SK-N-SH (cell line): ENCODE results near the gene GABRE. TPM values are rescaled to one million over a fixed set of nuclear protein-coding genes. Genes with fewer than 3 reads are reported as not detected.

Source experiments
- CTCF ChIA-PET: fragments of 300-600, 350-600 bp; formaldehyde crosslinking; extraction: SDS; loops from one replicate; lab custom pipeline; 2021; lab: Yijun Ruan, JAX
- POLR2A ChIA-PET: fragments of 350-600 bp; sonication (Branson Sonifier 250); formaldehyde crosslinking; extraction: SDS; loops from one replicate; lab custom pipeline; 2020; ENCODE audit warnings: antibody characterized with exemption, inconsistent platforms; lab: Yijun Ruan, JAX
- DNase-seq: peaks from one replicate; pipeline ENCODE4 v3.0.0; 2012
- H2AFZ ChIP-seq: fragments of 200-600 bp; sonication (generic); 2 replicates; pipeline ENCODE4 v1.8.1; 2016; ENCODE audit warnings: antibody characterized with exemption, mild to moderate bottlenecking, low read depth
- H3F3A ChIP-seq: fragments of 200-600 bp; sonication (generic); replicated peaks from 2 replicates; pipeline ENCODE3; 2016; ENCODE audit warnings: antibody characterized with exemption, mild to moderate bottlenecking; ENCODE audit not compliant: insufficient read depth
- H3K27ac ChIP-seq, 2 experiments: fragments of 200-500 bp in 1 of 2; fragments of 200-600 bp in 1 of 2; sonication (Bioruptor generic) in 1 of 2; sonication (generic), shearing (Covaris generic) in 1 of 2; 2 replicates each; pipeline versions ENCODE4 v1.5.1 to v1.6.1; 2014 to 2016; ENCODE audit warnings: low read depth in 2 of 2, inconsistent platforms in 1 of 2, low read length in 1 of 2, mild to moderate bottlenecking in 1 of 2, mixed read lengths in 1 of 2
- H3K27me3 ChIP-seq: fragments of 200-600 bp; sonication (generic), shearing (Covaris generic); 2 replicates; pipeline ENCODE4 v1.6.1; 2016; ENCODE audit warnings: mixed run types; ENCODE audit not compliant: insufficient read depth
- H3K36me3 ChIP-seq, 2 experiments: fragments of 200-500 bp in 1 of 2; fragments of 200-600 bp in 1 of 2; sonication (Bioruptor generic) in 1 of 2; sonication (generic) in 1 of 2; replicated peaks in 1 of 2; 2 replicates each; pipeline versions ENCODE3 to v1.5.1; 2014 to 2016; ENCODE audit warnings: low read length in 1 of 2, mild to moderate bottlenecking in 1 of 2; ENCODE audit not compliant: insufficient read depth in 2 of 2, control insufficient read depth in 1 of 2
- H3K4me1 ChIP-seq, 2 experiments: fragments of 200-500 bp in 1 of 2; fragments of 200-600 bp in 1 of 2; sonication (Bioruptor generic) in 1 of 2; sonication (generic), shearing (Covaris generic) in 1 of 2; 2 replicates each; pipeline versions ENCODE4 v1.5.1 to v1.6.1; 2014 to 2016; ENCODE audit warnings: low read depth in 1 of 2, low read length in 1 of 2, mixed run types in 1 of 2; ENCODE audit not compliant: insufficient read depth in 2 of 2, control insufficient read depth in 1 of 2
- H3K4me2 ChIP-seq: fragments of 200-600 bp; sonication (generic), shearing (Covaris generic); 2 replicates; pipeline ENCODE4 v1.6.1; 2017; ENCODE audit warnings: mixed run types
- H3K4me3 ChIP-seq, 2 experiments: fragments of 200-500 bp in 1 of 2; fragments of 200-600 bp in 1 of 2; sonication (Bioruptor generic) in 1 of 2; sonication (generic), shearing (Covaris generic) in 1 of 2; 2 replicates each; pipeline versions ENCODE4 v1.5.1 to v1.8.1; 2014 to 2016; ENCODE audit warnings: low read depth in 2 of 2, inconsistent platforms in 1 of 2, low read length in 1 of 2, mild to moderate bottlenecking in 1 of 2, mixed read lengths in 1 of 2, moderate library complexity in 1 of 2
- H3K79me2 ChIP-seq: fragments of 200-600 bp; sonication (generic); 2 replicates; pipeline ENCODE4 v1.8.1; 2017; ENCODE audit warnings: mild to moderate bottlenecking; ENCODE audit not compliant: insufficient read depth
- H3K9ac ChIP-seq: fragments of 200-600 bp; sonication (generic); 2 replicates; pipeline ENCODE4 v1.6.1; 2017; ENCODE audit warnings: mixed run types
- H3K9me2 ChIP-seq: fragments of 200-600 bp; sonication (generic); 2 replicates; pipeline ENCODE4 v1.6.1; 2017; ENCODE audit warnings: mixed run types
- H3K9me3 ChIP-seq: fragments of 200-600 bp; sonication (generic); 2 replicates; pipeline ENCODE4 v1.6.1; 2017; ENCODE audit warnings: mixed run types, mild to moderate bottlenecking, moderate library complexity
- H4K20me1 ChIP-seq: fragments of 200-600 bp; sonication (generic); 2 replicates; pipeline ENCODE4 v1.6.1; 2017; ENCODE audit warnings: mild to moderate bottlenecking, mixed run types; ENCODE audit not compliant: insufficient read depth
- ELF1 ChIP-seq: IDR thresholded peaks from 2 replicates; pipeline ENCODE4 v1.4.0; 2012
- EP300 ChIP-seq, 2 experiments: IDR thresholded peaks; 2 replicates each; pipeline versions ENCODE4 v1.4.0 to v1.6.1; 2012; ENCODE audit warnings: borderline replicate concordance in 1 of 2, low read depth in 1 of 2, low read length in 1 of 2
- EZH2phosphoT487 ChIP-seq: fragments of 200-600 bp; sonication (generic); IDR thresholded peaks from 2 replicates; pipeline ENCODE4 v1.6.1; 2017; ENCODE audit warnings: low read depth, mixed run types, mild to moderate bottlenecking, antibody characterized with exemption, moderate library complexity, borderline replicate concordance
- FOXM1 ChIP-seq: IDR thresholded peaks from 2 replicates; pipeline ENCODE4 v1.4.0; 2012; ENCODE audit warnings: low read depth, mild to moderate bottlenecking
- GATA2 ChIP-seq: sonication (generic); formaldehyde crosslinking; IDR thresholded peaks from 2 replicates; pipeline ENCODE4 v1.5.0; 2020; ENCODE audit warnings: mild to moderate bottlenecking, missing genetic modification reagents
- NFIC ChIP-seq: IDR thresholded peaks from 2 replicates; pipeline ENCODE4 v1.4.0; 2012; ENCODE audit warnings: borderline replicate concordance
- POLR2AphosphoS5 ChIP-seq: IDR thresholded peaks from 2 replicates; pipeline ENCODE4 v1.6.1; 2012; ENCODE audit warnings: low read depth, low read length
- RCOR1 ChIP-seq: fragments of 150-350 bp; IDR thresholded peaks from 2 replicates; pipeline ENCODE4 v1.6.1; 2017; ENCODE audit warnings: antibody characterized with exemption, low read length
- RFX5 ChIP-seq: IDR thresholded peaks from 2 replicates; pipeline ENCODE4 v1.6.1; 2012; ENCODE audit warnings: mild to moderate bottlenecking, improper control_type of control experiment, low read length
- SIN3A ChIP-seq: IDR thresholded peaks from 2 replicates; pipeline ENCODE4 v1.6.1; 2012; ENCODE audit warnings: low read depth, mild to moderate bottlenecking, low read length, moderate library complexity, borderline replicate concordance
- SMC3 ChIP-seq: IDR thresholded peaks from 2 replicates; pipeline ENCODE4 v1.6.1; 2012; ENCODE audit warnings: low read depth, low read length, improper control_type of control experiment
- TAF1 ChIP-seq: IDR thresholded peaks from 2 replicates; pipeline ENCODE4 v1.6.1; 2012; ENCODE audit warnings: low read depth, mild to moderate bottlenecking, low read length, moderate library complexity, borderline replicate concordance
- TCF12 ChIP-seq: IDR thresholded peaks from 2 replicates; pipeline ENCODE4 v1.4.0; 2012
- WGBS: methylation state at CpG from one replicate; pipeline ENCODE4 v1.1.6; 2017; ENCODE audit warnings: low lambda C conversion rate; 5-methylcytosine and 5-hydroxymethylcytosine counted together
- polyA plus RNA-seq, 3 experiments: library from polyadenylated mRNA; depleted of rRNA; stranded (reverse); fragments of >200 nt; gene quantifications; 2 replicates each; pipeline ENCODE4 v1.2.3, GENCODE V29; 2012
- TF ChIP-seq, protein P1 (sequence below): IDR thresholded peaks from 2 replicates; pipeline ENCODE4 v1.6.1; 2012; ENCODE audit warnings: mild to moderate bottlenecking, low read depth, low read length, moderate library complexity
- TF ChIP-seq, protein P2 (sequence below): fragments of 200-600 bp; sonication (generic); IDR thresholded peaks from 2 replicates; pipeline ENCODE4 v1.6.1; 2017; ENCODE audit warnings: antibody characterized with exemption, mild to moderate bottlenecking, moderate library complexity
- TF ChIP-seq, protein P3 (sequence below): IDR thresholded peaks from 2 replicates; pipeline ENCODE4 v1.4.0; 2012; ENCODE audit warnings: low read depth
- TF ChIP-seq, protein P4 (sequence below): fragments of 150-350 bp; IDR thresholded peaks from 2 replicates; pipeline ENCODE4 v1.6.1; 2016; ENCODE audit warnings: mild to moderate bottlenecking, low read depth, low read length

Gene GABRE
- polyA plus RNA-seq, 1 of the 3 experiments (the other 2 are of a cell fraction): 8.1 TPM

DNA sequence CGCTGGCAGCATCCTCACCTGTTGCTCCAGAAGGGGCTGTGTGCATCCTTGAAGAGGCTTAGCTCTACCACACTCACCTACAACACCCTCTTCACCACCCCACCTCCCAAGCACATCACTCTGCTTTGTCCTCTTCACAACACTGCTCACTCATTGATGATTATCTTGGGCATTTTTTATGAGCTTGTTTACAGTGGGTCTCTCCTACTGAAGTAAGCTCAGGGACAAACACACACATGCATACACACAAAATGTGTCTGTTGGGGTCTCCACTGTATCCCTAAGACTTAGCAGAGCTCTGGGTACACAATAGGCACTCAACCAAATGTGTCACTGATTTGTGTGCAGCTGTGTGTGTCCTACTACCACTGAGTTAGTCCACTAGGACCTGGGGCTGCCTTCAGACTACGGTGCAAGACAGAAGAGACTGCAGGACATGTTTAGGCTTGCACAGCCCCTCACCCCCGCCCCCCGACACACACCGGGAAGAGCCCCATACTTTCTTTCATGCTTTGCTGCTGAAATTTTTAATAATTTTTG is 1.3 kb upstream of the GABRE start:
- TF ChIP-seq, protein P1, sequence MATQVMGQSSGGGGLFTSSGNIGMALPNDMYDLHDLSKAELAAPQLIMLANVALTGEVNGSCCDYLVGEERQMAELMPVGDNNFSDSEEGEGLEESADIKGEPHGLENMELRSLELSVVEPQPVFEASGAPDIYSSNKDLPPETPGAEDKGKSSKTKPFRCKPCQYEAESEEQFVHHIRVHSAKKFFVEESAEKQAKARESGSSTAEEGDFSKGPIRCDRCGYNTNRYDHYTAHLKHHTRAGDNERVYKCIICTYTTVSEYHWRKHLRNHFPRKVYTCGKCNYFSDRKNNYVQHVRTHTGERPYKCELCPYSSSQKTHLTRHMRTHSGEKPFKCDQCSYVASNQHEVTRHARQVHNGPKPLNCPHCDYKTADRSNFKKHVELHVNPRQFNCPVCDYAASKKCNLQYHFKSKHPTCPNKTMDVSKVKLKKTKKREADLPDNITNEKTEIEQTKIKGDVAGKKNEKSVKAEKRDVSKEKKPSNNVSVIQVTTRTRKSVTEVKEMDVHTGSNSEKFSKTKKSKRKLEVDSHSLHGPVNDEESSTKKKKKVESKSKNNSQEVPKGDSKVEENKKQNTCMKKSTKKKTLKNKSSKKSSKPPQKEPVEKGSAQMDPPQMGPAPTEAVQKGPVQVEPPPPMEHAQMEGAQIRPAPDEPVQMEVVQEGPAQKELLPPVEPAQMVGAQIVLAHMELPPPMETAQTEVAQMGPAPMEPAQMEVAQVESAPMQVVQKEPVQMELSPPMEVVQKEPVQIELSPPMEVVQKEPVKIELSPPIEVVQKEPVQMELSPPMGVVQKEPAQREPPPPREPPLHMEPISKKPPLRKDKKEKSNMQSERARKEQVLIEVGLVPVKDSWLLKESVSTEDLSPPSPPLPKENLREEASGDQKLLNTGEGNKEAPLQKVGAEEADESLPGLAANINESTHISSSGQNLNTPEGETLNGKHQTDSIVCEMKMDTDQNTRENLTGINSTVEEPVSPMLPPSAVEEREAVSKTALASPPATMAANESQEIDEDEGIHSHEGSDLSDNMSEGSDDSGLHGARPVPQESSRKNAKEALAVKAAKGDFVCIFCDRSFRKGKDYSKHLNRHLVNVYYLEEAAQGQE: no peak
- TF ChIP-seq SMC3: no peak
- POLR2A ChIA-PET: no interaction called here
- H4K20me1 ChIP-seq: no peaks in the 10 kb centered on the region
- no peak overlapping the region for H3K4me2 ChIP-seq
- no peak overlapping the region for H2AFZ ChIP-seq
- no peaks in the 10 kb centered on the region for H3K9me3 ChIP-seq
- H3K27ac ChIP-seq: no peak overlapping the region
- no peaks in the 10 kb centered on the region for H3K9me2 ChIP-seq
- WGBS: 10% methylated on average over 5 of the region's 5 CpGs
- H3K4me3 ChIP-seq: no peak overlapping the region
- no peaks in the 10 kb centered on the region for H3K4me1 ChIP-seq
- H3K9ac ChIP-seq: no peak overlapping the region
- DNase-seq: no peak
- peaks cover 30% of the 10 kb centered on the region for H3K79me2 ChIP-seq
- H3K27me3 ChIP-seq: peaks cover 9% of the 10 kb centered on the region; the same call in 1 of the 2 replicates
- H3F3A ChIP-seq: peaks cover 7% of the 10 kb centered on the region
- H3K36me3 ChIP-seq: no peaks in the 10 kb centered on the region
- CTCF ChIA-PET: no interaction called here

DNA sequence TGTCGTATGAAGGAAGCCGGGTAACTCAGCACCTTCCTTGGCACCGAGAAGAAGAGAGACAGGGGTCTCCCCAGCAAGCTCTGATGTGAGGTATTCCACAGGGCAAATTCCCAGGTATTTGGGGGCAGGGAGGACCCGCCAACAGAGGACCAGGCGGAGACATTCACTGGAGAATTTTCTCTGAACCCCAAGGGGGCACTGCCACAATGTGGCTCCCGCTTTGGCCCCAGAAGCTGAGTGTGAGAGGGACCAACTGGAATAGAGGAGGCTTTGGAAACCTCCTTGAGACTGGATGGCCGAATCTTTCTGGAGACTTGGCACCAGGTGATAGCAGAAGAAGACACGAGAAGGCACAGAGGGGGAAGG is 735 bp upstream of the GABRE start:
- ChIA-PET CTCF (no interaction called here), POLR2A (no interaction called here)
- Histone ChIP-seq H3K79me2 (peaks cover 30% of the 10 kb centered on the region), H3K27ac (no peak overlapping the region), H3F3A (peaks cover 8% of the 10 kb centered on the region), H3K9me2 (no peaks in the 10 kb centered on the region), H3K4me1 (peaks cover 0 to 3% of the 10 kb centered on the region in 2 experiments; a peak in 2 of 4 replicates), H4K20me1 (no peaks in the 10 kb centered on the region), H3K9ac (no peak overlapping the region), H2AFZ (no peak overlapping the region), H3K36me3 (no peaks in the 10 kb centered on the region), H3K4me3 (peak overlapping the region in 1 of 2 experiments; percentile 68; a peak in 1 of 4 replicates), H3K4me2 (peak overlapping the region; percentile 77; the same call in 1 of the 2 replicates), H3K27me3 (peaks cover 9% of the 10 kb centered on the region; the same call in 1 of the 2 replicates), H3K9me3 (no peaks in the 10 kb centered on the region)
- TF ChIP-seq, protein P2, sequence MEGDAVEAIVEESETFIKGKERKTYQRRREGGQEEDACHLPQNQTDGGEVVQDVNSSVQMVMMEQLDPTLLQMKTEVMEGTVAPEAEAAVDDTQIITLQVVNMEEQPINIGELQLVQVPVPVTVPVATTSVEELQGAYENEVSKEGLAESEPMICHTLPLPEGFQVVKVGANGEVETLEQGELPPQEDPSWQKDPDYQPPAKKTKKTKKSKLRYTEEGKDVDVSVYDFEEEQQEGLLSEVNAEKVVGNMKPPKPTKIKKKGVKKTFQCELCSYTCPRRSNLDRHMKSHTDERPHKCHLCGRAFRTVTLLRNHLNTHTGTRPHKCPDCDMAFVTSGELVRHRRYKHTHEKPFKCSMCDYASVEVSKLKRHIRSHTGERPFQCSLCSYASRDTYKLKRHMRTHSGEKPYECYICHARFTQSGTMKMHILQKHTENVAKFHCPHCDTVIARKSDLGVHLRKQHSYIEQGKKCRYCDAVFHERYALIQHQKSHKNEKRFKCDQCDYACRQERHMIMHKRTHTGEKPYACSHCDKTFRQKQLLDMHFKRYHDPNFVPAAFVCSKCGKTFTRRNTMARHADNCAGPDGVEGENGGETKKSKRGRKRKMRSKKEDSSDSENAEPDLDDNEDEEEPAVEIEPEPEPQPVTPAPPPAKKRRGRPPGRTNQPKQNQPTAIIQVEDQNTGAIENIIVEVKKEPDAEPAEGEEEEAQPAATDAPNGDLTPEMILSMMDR: no peak
- TF ChIP-seq, protein P3, sequence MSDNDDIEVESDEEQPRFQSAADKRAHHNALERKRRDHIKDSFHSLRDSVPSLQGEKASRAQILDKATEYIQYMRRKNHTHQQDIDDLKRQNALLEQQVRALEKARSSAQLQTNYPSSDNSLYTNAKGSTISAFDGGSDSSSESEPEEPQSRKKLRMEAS: no peak
- TF ChIP-seq RCOR1: no peak
- no peak for TF ChIP-seq EZH2phosphoT487
- TF ChIP-seq NFIC: no peak
- TF ChIP-seq ELF1: no peak
- no peak for TF ChIP-seq FOXM1
- no peak for TF ChIP-seq SMC3
- no peak for TF ChIP-seq SIN3A
- TF ChIP-seq EP300 (IDR thresholded peaks at IDR 0.05; ENCODE audit: borderline replicate concordance in 1 of 2, low read depth in 1 of 2, low read length in 1 of 2): no peak
- TF ChIP-seq TAF1: no peak
- no peak for TF ChIP-seq TCF12
- no peak for TF ChIP-seq GATA2
- no peak for TF ChIP-seq POLR2AphosphoS5
- no peak for TF ChIP-seq RFX5
- TF ChIP-seq, protein P4, sequence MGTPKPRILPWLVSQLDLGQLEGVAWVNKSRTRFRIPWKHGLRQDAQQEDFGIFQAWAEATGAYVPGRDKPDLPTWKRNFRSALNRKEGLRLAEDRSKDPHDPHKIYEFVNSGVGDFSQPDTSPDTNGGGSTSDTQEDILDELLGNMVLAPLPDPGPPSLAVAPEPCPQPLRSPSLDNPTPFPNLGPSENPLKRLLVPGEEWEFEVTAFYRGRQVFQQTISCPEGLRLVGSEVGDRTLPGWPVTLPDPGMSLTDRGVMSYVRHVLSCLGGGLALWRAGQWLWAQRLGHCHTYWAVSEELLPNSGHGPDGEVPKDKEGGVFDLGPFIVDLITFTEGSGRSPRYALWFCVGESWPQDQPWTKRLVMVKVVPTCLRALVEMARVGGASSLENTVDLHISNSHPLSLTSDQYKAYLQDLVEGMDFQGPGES: no peak
- DNase-seq: no peak
- WGBS: 25% methylated on average over 8 of the region's 8 CpGs
